HCT116 (cell line): ENCODE results near the gene CAMKMT. TPM values are rescaled to one million over a fixed set of nuclear protein-coding genes. Genes with fewer than 3 reads are reported as not detected.

ENCODE experiments used
- ATAC-seq: fragments of 200-7000 bp; cut with Tn5 transposase; 2 replicates; pipeline ENCODE4 v1.9.1; 2020; ENCODE audit warnings: mild to moderate bottlenecking, moderate library complexity
- BruUV-seq: library from RNA; stranded (reverse); fragments of 400-500 nt; replicated peaks from 2 replicates; lab custom pipeline; 2021; lab: Mats Ljungman, UMichigan
- CTCF ChIA-PET: fragments of 300-600 bp; sonication (Branson Sonifier 250); formaldehyde crosslinking; loops from one replicate; lab custom pipeline; 2021; ENCODE audit warnings: antibody characterized with exemption; lab: Charles Lee
- POLR2A ChIA-PET: fragments of 300-600, 350-600 bp; sonication (Branson Sonifier 250); formaldehyde crosslinking; loops from one replicate; lab custom pipeline; 2021; ENCODE audit warnings: antibody characterized with exemption; lab: Charles Lee
- RAD21 ChIA-PET, 2 experiments: fragments of 300-600 bp; sonication (Branson Sonifier 250); formaldehyde crosslinking; loops; one replicate each; lab custom pipeline; 2023; ENCODE audit warnings: low total read pairs in 2 of 2; ENCODE audit not compliant: uncharacterized antibody in 2 of 2, unreplicated experiment in 2 of 2, low non-redundant PET in 1 of 2; lab: Charles Lee
- DNase-seq: peaks from one replicate; pipeline ENCODE4 v3.0.0-alpha.2; 2010; ENCODE audit warnings: low read depth, low spot score
- H2AFZ ChIP-seq: fragments of 200-600 bp; shearing (Covaris generic), sonication (generic); 2 replicates; pipeline ENCODE4 v1.6.1; 2017; ENCODE audit warnings: low read depth, mixed run types, mixed read lengths, antibody characterized with exemption, low read length; ENCODE audit not compliant: poor library complexity, severe bottlenecking
- H3K27ac ChIP-seq: 2 replicates; pipeline ENCODE4 v1.5.1; 2012; ENCODE audit warnings: low read depth, low read length
- H3K27me3 ChIP-seq: fragments of 200-600 bp; sonication (generic); 2 replicates; pipeline ENCODE4 v1.6.1; 2016; ENCODE audit warnings: mixed run types, low read length, mixed read lengths; ENCODE audit not compliant: insufficient read depth
- H3K36me3 ChIP-seq, 2 experiments: fragments of 200-500 bp in 1 of 2; fragments of 200-600 bp in 1 of 2; sonication (Bioruptor generic) in 1 of 2; sonication (generic) in 1 of 2; 2 replicates each; pipeline versions ENCODE4 v1.5.1 to v1.6.1; 2014 to 2016; ENCODE audit warnings: low read length in 2 of 2, inconsistent platforms in 1 of 2, mixed read lengths in 1 of 2, mixed run types in 1 of 2; ENCODE audit not compliant: insufficient read depth in 2 of 2, control insufficient read depth in 1 of 2
- H3K4me1 ChIP-seq, 2 experiments: fragments of 200-600 bp in 1 of 2; sonication (generic) in 1 of 2; 2 replicates each; pipeline versions ENCODE4 v1.5.1 to v1.6.1; 2012 to 2017; ENCODE audit warnings: low read length in 2 of 2, inconsistent platforms in 1 of 2, mild to moderate bottlenecking in 1 of 2, mixed read lengths in 1 of 2, mixed run types in 1 of 2, moderate library complexity in 1 of 2; ENCODE audit not compliant: insufficient read depth in 2 of 2, control insufficient read depth in 1 of 2
- H3K4me2 ChIP-seq: fragments of 200-600 bp; sonication (generic); 2 replicates; pipeline ENCODE4 v1.6.1; 2017; ENCODE audit warnings: mixed run types, low read length, mixed read lengths
- H3K4me3 ChIP-seq, 2 experiments: fragments of 200-600 bp in 1 of 2; sonication (generic) in 1 of 2; replicated peaks in 1 of 2; 2 replicates each; pipeline ENCODE4 v1.5.1; 2011 to 2016; ENCODE audit warnings: low read length in 2 of 2, control low read depth in 1 of 2, low read depth in 1 of 2, mild to moderate bottlenecking in 1 of 2, mixed read lengths in 1 of 2, mixed run types in 1 of 2
- H3K79me2 ChIP-seq: fragments of 200-600 bp; sonication (generic); 2 replicates; pipeline ENCODE4 v1.6.1; 2017; ENCODE audit warnings: mild to moderate bottlenecking, mixed run types, low read length, moderate library complexity, mixed read lengths; ENCODE audit not compliant: insufficient read depth
- H3K9ac ChIP-seq: fragments of 200-600 bp; sonication (generic); 2 replicates; pipeline ENCODE4 v1.6.1; 2016; ENCODE audit warnings: low read length, mixed read lengths
- H3K9me2 ChIP-seq: fragments of 200-600 bp; sonication (generic), shearing (Covaris generic); 2 replicates; pipeline ENCODE4 v1.6.1; 2017; ENCODE audit warnings: mixed run types, mild to moderate bottlenecking, moderate library complexity; ENCODE audit not compliant: insufficient read depth
- H3K9me3 ChIP-seq, 2 experiments: fragments of 200-500 bp in 1 of 2; fragments of 200-600 bp in 1 of 2; sonication (Bioruptor generic) in 1 of 2; sonication (generic) in 1 of 2; 2 replicates each; pipeline ENCODE4 v1.6.1; 2014 to 2017; ENCODE audit warnings: low read length in 2 of 2, mixed read lengths in 2 of 2, inconsistent platforms in 1 of 2, low read depth in 1 of 2, mild to moderate bottlenecking in 1 of 2, mixed run types in 1 of 2, moderate library complexity in 1 of 2; ENCODE audit not compliant: control insufficient read depth in 1 of 2, insufficient read depth in 1 of 2
- H4K20me1 ChIP-seq: fragments of 200-600 bp; sonication (generic), shearing (Covaris generic); 2 replicates; pipeline ENCODE4 v1.6.1; 2017; ENCODE audit warnings: mixed run types, mild to moderate bottlenecking, moderate library complexity; ENCODE audit not compliant: insufficient read depth
- CBX3 ChIP-seq: IDR thresholded peaks from 2 replicates; pipeline ENCODE4 v1.6.1; 2012; ENCODE audit warnings: low read depth
- EGR1 ChIP-seq: IDR thresholded peaks from 2 replicates; pipeline ENCODE4 v1.6.1; 2012; ENCODE audit warnings: low read depth
- ELF1 ChIP-seq: IDR thresholded peaks from 2 replicates; pipeline ENCODE4 v1.6.1; 2012; ENCODE audit warnings: low read depth, borderline replicate concordance
- EZH2 ChIP-seq: fragments of 200-600 bp; sonication (generic); IDR thresholded peaks from 2 replicates; pipeline ENCODE4 v1.6.1; 2017; ENCODE audit warnings: antibody characterized with exemption, mixed run types
- FOSL1 ChIP-seq: IDR thresholded peaks from 2 replicates; pipeline ENCODE4 v1.6.1; 2012; ENCODE audit warnings: low read depth
- JUND ChIP-seq: IDR thresholded peaks from 2 replicates; pipeline ENCODE4 v1.6.1; 2012
- POLR2A ChIP-seq: IDR thresholded peaks from 2 replicates; pipeline ENCODE4 v1.7.0; 2011; ENCODE audit warnings: borderline replicate concordance; ENCODE audit not compliant: insufficient read depth, insufficient read length; ENCODE audit errors: extremely low read depth
- RAD21 ChIP-seq: IDR thresholded peaks from 2 replicates; pipeline ENCODE4 v1.6.1; 2012; ENCODE audit warnings: low read depth, mild to moderate bottlenecking
- SIN3A ChIP-seq: IDR thresholded peaks from 2 replicates; pipeline ENCODE4 v1.6.1; 2012; ENCODE audit warnings: low read depth
- SP1 ChIP-seq: IDR thresholded peaks from 2 replicates; pipeline ENCODE4 v1.6.1; 2012; ENCODE audit warnings: low read depth
- SRF ChIP-seq: IDR thresholded peaks from 2 replicates; pipeline ENCODE4 v1.6.1; 2012; ENCODE audit warnings: low read depth
- TCF7L2 ChIP-seq: IDR thresholded peaks from 2 replicates; pipeline ENCODE4 v1.7.0; 2011; ENCODE audit warnings: borderline replicate concordance, inconsistent platforms; ENCODE audit not compliant: insufficient read depth, insufficient read length; ENCODE audit errors: extremely low read depth
- YY1 ChIP-seq: IDR thresholded peaks from 2 replicates; pipeline ENCODE4 v1.6.1; 2011; ENCODE audit warnings: low read length, low read depth, moderate library complexity, mild to moderate bottlenecking; ENCODE audit not compliant: insufficient replicate concordance; ENCODE audit errors: extremely low read depth
- ZFX ChIP-seq: fragments of 450-650 bp; IDR thresholded peaks from 2 replicates; pipeline ENCODE4 v1.6.1; 2017
- intact Hi-C: fragments of 100-400 bp; cut with micrococcal nuclease; formaldehyde crosslinking; loops from 2 replicates; pipeline ENCODE4 v1.10.0; 2022
- total RNA-seq: library from RNA; stranded (reverse); gene quantifications from one replicate; pipeline ENCODE4 v1.2.1, GENCODE V29; 2021; ENCODE audit not compliant: unreplicated experiment
- TF ChIP-seq, protein P1 (sequence below): IDR thresholded peaks from 2 replicates; pipeline ENCODE4 v1.6.1; 2012
- TF ChIP-seq, protein P2 (sequence below): IDR thresholded peaks from 2 replicates; pipeline ENCODE4 v1.6.1; 2012
- TF ChIP-seq, protein P3 (sequence below): IDR thresholded peaks from 2 replicates; pipeline ENCODE4 v1.6.1; 2011; ENCODE audit warnings: mild to moderate bottlenecking, low read length, moderate library complexity; ENCODE audit not compliant: insufficient replicate concordance; ENCODE audit errors: extremely low read depth
- TF ChIP-seq, protein P4 (sequence below), 3 experiments: fragments of 200-600 bp in 1 of 3; sonication (generic) in 1 of 3; IDR thresholded peaks in 2 of 3; conservative IDR thresholded peaks in 1 of 3; 2 replicates each; pipeline ENCODE4 v1.5.1; 2012 to 2017; ENCODE audit warnings: low read depth in 2 of 3, low read length in 2 of 3, antibody characterized with exemption in 1 of 3, borderline replicate concordance in 1 of 3, control low read depth in 1 of 3, mild to moderate bottlenecking in 1 of 3, mixed read lengths in 1 of 3, mixed run types in 1 of 3, moderate library complexity in 1 of 3; ENCODE audit not compliant: insufficient read depth in 1 of 3
- TF ChIP-seq, protein P5 (sequence below): IDR thresholded peaks from 2 replicates; pipeline ENCODE4 v1.6.1; 2012; ENCODE audit warnings: low read depth

CAMKMT gene
- total RNA-seq, 1 experiment from 2014 or later, result 10.6 TPM

DNA sequence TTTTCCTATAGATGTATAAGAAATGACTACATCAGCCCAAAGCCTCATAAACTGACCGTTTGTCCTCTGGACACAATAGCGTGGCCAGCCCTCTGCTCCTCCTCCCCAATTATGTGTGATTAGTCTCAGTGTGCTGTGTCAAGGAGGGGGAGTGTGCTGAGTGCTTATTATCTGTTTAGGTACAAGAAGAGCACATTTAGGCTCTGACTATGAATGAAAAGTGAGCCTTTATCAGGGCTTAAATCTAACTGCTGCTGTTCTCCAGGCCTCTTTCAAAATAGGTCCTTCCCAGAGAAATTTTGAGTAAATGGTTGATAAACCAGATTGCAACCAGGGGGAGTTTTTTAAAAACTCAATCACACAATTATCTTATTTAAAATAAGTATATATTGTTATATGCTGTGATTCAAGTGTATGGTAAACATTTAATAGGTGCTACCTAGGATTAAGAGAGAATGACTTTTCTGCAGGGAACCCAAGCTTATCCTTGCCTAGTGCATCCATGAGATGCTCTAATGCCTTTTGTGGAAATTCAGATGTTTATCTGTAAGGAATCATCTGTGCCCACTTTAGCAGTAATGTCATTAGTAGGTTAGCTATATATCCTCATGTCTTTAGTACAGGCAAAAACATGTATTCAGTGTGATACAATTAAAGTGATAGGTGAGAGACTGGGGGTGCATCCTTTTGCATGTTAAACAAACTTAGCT lies 411.1 kb downstream of the CAMKMT start:
- no peaks in the 10 kb centered on the region for H3K9me3 ChIP-seq
- ATAC-seq (no peak), DNase-seq (no peak)
- H3K27me3 ChIP-seq, result no peaks in the 10 kb centered on the region
- H3K9ac ChIP-seq, result no peak overlapping the region
- no peak overlapping the region for H3K4me3 ChIP-seq
- H2AFZ ChIP-seq, result no peak overlapping the region
- POLR2A ChIA-PET, result no interaction called here
- H3K4me2 ChIP-seq, result no peak overlapping the region
- no peaks in the 10 kb centered on the region for H4K20me1 ChIP-seq
- intact Hi-C loops, result no loop called here
- H3K79me2 ChIP-seq, result no peaks in the 10 kb centered on the region
- no TSS peak for BruUV-seq
- no peaks in the 10 kb centered on the region for H3K9me2 ChIP-seq
- TF ChIP-seq, protein P1, sequence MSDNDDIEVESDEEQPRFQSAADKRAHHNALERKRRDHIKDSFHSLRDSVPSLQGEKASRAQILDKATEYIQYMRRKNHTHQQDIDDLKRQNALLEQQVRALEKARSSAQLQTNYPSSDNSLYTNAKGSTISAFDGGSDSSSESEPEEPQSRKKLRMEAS, result no peak
- TF ChIP-seq, protein P2, sequence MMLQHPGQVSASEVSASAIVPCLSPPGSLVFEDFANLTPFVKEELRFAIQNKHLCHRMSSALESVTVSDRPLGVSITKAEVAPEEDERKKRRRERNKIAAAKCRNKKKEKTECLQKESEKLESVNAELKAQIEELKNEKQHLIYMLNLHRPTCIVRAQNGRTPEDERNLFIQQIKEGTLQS, result no peak
- TF ChIP-seq, protein P3, sequence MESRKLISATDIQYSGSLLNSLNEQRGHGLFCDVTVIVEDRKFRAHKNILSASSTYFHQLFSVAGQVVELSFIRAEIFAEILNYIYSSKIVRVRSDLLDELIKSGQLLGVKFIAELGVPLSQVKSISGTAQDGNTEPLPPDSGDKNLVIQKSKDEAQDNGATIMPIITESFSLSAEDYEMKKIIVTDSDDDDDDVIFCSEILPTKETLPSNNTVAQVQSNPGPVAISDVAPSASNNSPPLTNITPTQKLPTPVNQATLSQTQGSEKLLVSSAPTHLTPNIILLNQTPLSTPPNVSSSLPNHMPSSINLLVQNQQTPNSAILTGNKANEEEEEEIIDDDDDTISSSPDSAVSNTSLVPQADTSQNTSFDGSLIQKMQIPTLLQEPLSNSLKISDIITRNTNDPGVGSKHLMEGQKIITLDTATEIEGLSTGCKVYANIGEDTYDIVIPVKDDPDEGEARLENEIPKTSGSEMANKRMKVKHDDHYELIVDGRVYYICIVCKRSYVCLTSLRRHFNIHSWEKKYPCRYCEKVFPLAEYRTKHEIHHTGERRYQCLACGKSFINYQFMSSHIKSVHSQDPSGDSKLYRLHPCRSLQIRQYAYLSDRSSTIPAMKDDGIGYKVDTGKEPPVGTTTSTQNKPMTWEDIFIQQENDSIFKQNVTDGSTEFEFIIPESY, result no peak
- no peak for TF ChIP-seq EZH2
- no peak for TF ChIP-seq ELF1
- TF ChIP-seq EGR1, result no peak
- TF ChIP-seq, protein P4, sequence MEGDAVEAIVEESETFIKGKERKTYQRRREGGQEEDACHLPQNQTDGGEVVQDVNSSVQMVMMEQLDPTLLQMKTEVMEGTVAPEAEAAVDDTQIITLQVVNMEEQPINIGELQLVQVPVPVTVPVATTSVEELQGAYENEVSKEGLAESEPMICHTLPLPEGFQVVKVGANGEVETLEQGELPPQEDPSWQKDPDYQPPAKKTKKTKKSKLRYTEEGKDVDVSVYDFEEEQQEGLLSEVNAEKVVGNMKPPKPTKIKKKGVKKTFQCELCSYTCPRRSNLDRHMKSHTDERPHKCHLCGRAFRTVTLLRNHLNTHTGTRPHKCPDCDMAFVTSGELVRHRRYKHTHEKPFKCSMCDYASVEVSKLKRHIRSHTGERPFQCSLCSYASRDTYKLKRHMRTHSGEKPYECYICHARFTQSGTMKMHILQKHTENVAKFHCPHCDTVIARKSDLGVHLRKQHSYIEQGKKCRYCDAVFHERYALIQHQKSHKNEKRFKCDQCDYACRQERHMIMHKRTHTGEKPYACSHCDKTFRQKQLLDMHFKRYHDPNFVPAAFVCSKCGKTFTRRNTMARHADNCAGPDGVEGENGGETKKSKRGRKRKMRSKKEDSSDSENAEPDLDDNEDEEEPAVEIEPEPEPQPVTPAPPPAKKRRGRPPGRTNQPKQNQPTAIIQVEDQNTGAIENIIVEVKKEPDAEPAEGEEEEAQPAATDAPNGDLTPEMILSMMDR (IDR thresholded peaks at IDR 0.05 in 2 of 3, conservative IDR thresholded peaks at IDR 0.05 in 1 of 3; ENCODE audit: borderline replicate concordance in 1 of 3, insufficient read depth in 1 of 3, low read depth in 2 of 3, low read length in 2 of 3), result no peak
- no peak for TF ChIP-seq RAD21
- TF ChIP-seq ZFX, result no peak
- TF ChIP-seq YY1, result no peak
- TF ChIP-seq JUND, result no peak
- TF ChIP-seq POLR2A, result no peak
- no peak for TF ChIP-seq SRF
- TF ChIP-seq, protein P5, sequence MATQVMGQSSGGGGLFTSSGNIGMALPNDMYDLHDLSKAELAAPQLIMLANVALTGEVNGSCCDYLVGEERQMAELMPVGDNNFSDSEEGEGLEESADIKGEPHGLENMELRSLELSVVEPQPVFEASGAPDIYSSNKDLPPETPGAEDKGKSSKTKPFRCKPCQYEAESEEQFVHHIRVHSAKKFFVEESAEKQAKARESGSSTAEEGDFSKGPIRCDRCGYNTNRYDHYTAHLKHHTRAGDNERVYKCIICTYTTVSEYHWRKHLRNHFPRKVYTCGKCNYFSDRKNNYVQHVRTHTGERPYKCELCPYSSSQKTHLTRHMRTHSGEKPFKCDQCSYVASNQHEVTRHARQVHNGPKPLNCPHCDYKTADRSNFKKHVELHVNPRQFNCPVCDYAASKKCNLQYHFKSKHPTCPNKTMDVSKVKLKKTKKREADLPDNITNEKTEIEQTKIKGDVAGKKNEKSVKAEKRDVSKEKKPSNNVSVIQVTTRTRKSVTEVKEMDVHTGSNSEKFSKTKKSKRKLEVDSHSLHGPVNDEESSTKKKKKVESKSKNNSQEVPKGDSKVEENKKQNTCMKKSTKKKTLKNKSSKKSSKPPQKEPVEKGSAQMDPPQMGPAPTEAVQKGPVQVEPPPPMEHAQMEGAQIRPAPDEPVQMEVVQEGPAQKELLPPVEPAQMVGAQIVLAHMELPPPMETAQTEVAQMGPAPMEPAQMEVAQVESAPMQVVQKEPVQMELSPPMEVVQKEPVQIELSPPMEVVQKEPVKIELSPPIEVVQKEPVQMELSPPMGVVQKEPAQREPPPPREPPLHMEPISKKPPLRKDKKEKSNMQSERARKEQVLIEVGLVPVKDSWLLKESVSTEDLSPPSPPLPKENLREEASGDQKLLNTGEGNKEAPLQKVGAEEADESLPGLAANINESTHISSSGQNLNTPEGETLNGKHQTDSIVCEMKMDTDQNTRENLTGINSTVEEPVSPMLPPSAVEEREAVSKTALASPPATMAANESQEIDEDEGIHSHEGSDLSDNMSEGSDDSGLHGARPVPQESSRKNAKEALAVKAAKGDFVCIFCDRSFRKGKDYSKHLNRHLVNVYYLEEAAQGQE, result no peak
- TF ChIP-seq TCF7L2, result no peak
- TF ChIP-seq SP1, result no peak
- TF ChIP-seq FOSL1, result no peak
- no peak for TF ChIP-seq CBX3
- no peak for TF ChIP-seq SIN3A
- no peak overlapping the region for H3K27ac ChIP-seq
- no peaks in the 10 kb centered on the region for H3K36me3 ChIP-seq
- H3K4me1 ChIP-seq, result no peaks in the 10 kb centered on the region
- RAD21 ChIA-PET, result no interaction called here
- CTCF ChIA-PET, result interaction anchor here (0.6 kb wide), 1 partner anchor 54 kb away, joined by 4 read pairs; no protein-coding TSS in a partner anchor
